Fibroblast of villous mesenchyme (primary cell): ENCODE data around the gene NT5C3B. TPM values are rescaled to one million over a fixed set of nuclear protein-coding genes. Genes with fewer than 3 reads are reported as not detected.

ENCODE experiments used
- DNase-seq: peaks from one replicate; pipeline ENCODE4 v3.0.0-alpha.2; 2010; ENCODE audit warnings: low read depth
- H3K4me3 ChIP-seq: 2 replicates; pipeline ENCODE4 v1.5.1; 2011; ENCODE audit warnings: low read depth, mild to moderate bottlenecking, low read length
- CTCF ChIP-seq: IDR thresholded peaks from 2 replicates; pipeline ENCODE4 v1.5.1; 2012; ENCODE audit warnings: low read depth, mild to moderate bottlenecking, low read length; ENCODE audit not compliant: insufficient read depth
- total RNA-seq: library from RNA; depleted of rRNA; stranded (reverse); fragments of >200 nt; gene quantifications from 2 replicates; pipeline ENCODE4 v1.2.3, GENCODE V29; 2012

Gene NT5C3B
- total RNA-seq, 1 donor: 58.7 TPM

GRCh38 chr17:41870627-41871026, 34.6 kb upstream of the NT5C3B start:
- TF ChIP-seq CTCF: no peak
- no peak overlapping the region for H3K4me3 ChIP-seq
- no peak for DNase-seq

GRCh38 chr17:41870097-41870496, 34.1 kb upstream of the NT5C3B start:
- H3K4me3 ChIP-seq: no peak overlapping the region
- DNase-seq: no peak
- no peak for TF ChIP-seq CTCF

- TF ChIP-seq CTCF: no peak
- no peak for DNase-seq
- H3K4me3 ChIP-seq: no peak overlapping the region
Measured at GRCh38 chr17:41869426-41869825, 33.4 kb upstream of the NT5C3B start.

- TF ChIP-seq CTCF: no peak
- no peak for DNase-seq
- H3K4me3 ChIP-seq: no peak overlapping the region
Measured at GRCh38 chr17:41868568-41868967, 32.5 kb upstream of the NT5C3B start.

- H3K4me3 ChIP-seq: peak overlapping the region; percentile 41
- TF ChIP-seq CTCF: no peak
- DNase-seq: no peak
Measured at GRCh38 chr17:41865596-41865893, 29.5 kb upstream of the NT5C3B start.

GRCh38 chr17:41864836-41865595, 29.0 kb upstream of the NT5C3B start, which contains the start of gene KLHL11:
Gene KLHL11, minus strand, starts transcription at chr17:41865423. Its CDS starts 53 bp downstream, at chr17:41865370.
- H3K4me3 ChIP-seq: peak within 1 kb of the TSS; percentile 94
- no peak for TF ChIP-seq CTCF
- DNase-seq: peak; percentile 89

GRCh38 chr17:41864498-41864835, 28.4 kb upstream of the NT5C3B start:
- peak; percentile 30 for DNase-seq
- no peak for TF ChIP-seq CTCF
- H3K4me3 ChIP-seq: peak overlapping the region; percentile 94
